Forelimb muscle (tissue), 1 donor: ENCODE data around the gene COG3. TPM values are rescaled to one million over a fixed set of nuclear protein-coding genes. Genes with fewer than 3 reads are reported as not detected.

Experiments used
- DNase-seq: peaks from one replicate; pipeline ENCODE4 v3.0.0-alpha.2; 2013; ENCODE audit warnings: low read depth
- polyA plus RNA-seq: library from polyadenylated mRNA; unstranded; fragments of 120-200 nt; gene quantifications from one replicate; pipeline ENCODE4 v1.2.1, GENCODE V29; 2013; ENCODE audit not compliant: insufficient read length

COG3 gene
- polyA plus RNA-seq, 1 donor, result 19.8 TPM

- no peak for DNase-seq
Observed at GRCh38 chr13:45446181-45446580, 18.6 kb upstream of the COG3 start.

- no peak for DNase-seq
Observed at GRCh38 chr13:45447050-45447661, 17.6 kb upstream of the COG3 start.

GRCh38 chr13:45448965-45449559 lies 15.7 kb upstream of the COG3 start:
- no peak for DNase-seq

- DNase-seq, result no peak
Observed at GRCh38 chr13:45451282-45451681, 13.5 kb upstream of the COG3 start.

GRCh38 chr13:45454204-45454603 lies 10.5 kb upstream of the COG3 start:
- no peak for DNase-seq

- no peak for DNase-seq
Observed at GRCh38 chr13:45456196-45456972, 8.4 kb upstream of the COG3 start.

GRCh38 chr13:45464141-45464686 lies 525 bp upstream of the COG3 start:
- no peak for DNase-seq

GRCh38 chr13:45466359-45466758 lies 1.6 kb downstream of the COG3 start:
- DNase-seq, result no peak

GRCh38 chr13:45468635-45469034 lies 3.9 kb downstream of the COG3 start:
- DNase-seq, result no peak

- no peak for DNase-seq
Observed at GRCh38 chr13:45472171-45472705, 7.5 kb downstream of the COG3 start.

GRCh38 chr13:45473627-45474026 lies 8.9 kb downstream of the COG3 start:
- no peak for DNase-seq

GRCh38 chr13:45474584-45475454 lies 10.1 kb downstream of the COG3 start:
- DNase-seq, result no peak

- DNase-seq, result no peak
Observed at GRCh38 chr13:45479661-45480060, 14.9 kb downstream of the COG3 start.

GRCh38 chr13:45481688-45482087 lies 16.9 kb downstream of the COG3 start:
- no peak for DNase-seq

- no peak for DNase-seq
Observed at GRCh38 chr13:45482571-45483173, 17.9 kb downstream of the COG3 start.

GRCh38 chr13:45487604-45488003 lies 22.9 kb downstream of the COG3 start:
- DNase-seq, result no peak

GRCh38 chr13:45490068-45490467 lies 25.3 kb downstream of the COG3 start:
- no peak for DNase-seq

GRCh38 chr13:45492538-45492937 lies 27.8 kb downstream of the COG3 start:
- no peak for DNase-seq

GRCh38 chr13:45496942-45497341 lies 32.2 kb downstream of the COG3 start:
- no peak for DNase-seq

GRCh38 chr13:45500492-45501174 lies 35.9 kb downstream of the COG3 start:
- DNase-seq, result no peak

- DNase-seq, result no peak
Observed at GRCh38 chr13:45501175-45501526, 36.4 kb downstream of the COG3 start.
